Neuron (in vitro differentiated cells): ENCODE data around the gene CHTF8.

Source experiments
- H2AFZ ChIP-seq: one replicate; pipeline ENCODE4 v1.6.1; 2013; ENCODE audit warnings: low read depth, mild to moderate bottlenecking, inconsistent platforms, low read length, moderate library complexity
- H3K27me3 ChIP-seq: one replicate; pipeline ENCODE4 v1.6.1; 2013; ENCODE audit warnings: low read length; ENCODE audit not compliant: insufficient read depth
- H3K36me3 ChIP-seq: one replicate; pipeline ENCODE4 v1.6.1; 2013; ENCODE audit warnings: low read length; ENCODE audit not compliant: insufficient read depth
- H3K4me1 ChIP-seq: one replicate; pipeline ENCODE4 v1.6.1; 2013; ENCODE audit warnings: low read length; ENCODE audit not compliant: insufficient read depth
- H3K4me3 ChIP-seq: 2 replicates; pipeline ENCODE4 v1.5.1; 2013; ENCODE audit warnings: mild to moderate bottlenecking, low read length, moderate library complexity
- H3K9me3 ChIP-seq: one replicate; pipeline ENCODE4 v1.6.1; 2013; ENCODE audit warnings: low read length

Gene CHTF8, protein sequence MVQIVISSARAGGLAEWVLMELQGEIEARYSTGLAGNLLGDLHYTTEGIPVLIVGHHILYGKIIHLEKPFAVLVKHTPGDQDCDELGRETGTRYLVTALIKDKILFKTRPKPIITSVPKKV

DNA sequence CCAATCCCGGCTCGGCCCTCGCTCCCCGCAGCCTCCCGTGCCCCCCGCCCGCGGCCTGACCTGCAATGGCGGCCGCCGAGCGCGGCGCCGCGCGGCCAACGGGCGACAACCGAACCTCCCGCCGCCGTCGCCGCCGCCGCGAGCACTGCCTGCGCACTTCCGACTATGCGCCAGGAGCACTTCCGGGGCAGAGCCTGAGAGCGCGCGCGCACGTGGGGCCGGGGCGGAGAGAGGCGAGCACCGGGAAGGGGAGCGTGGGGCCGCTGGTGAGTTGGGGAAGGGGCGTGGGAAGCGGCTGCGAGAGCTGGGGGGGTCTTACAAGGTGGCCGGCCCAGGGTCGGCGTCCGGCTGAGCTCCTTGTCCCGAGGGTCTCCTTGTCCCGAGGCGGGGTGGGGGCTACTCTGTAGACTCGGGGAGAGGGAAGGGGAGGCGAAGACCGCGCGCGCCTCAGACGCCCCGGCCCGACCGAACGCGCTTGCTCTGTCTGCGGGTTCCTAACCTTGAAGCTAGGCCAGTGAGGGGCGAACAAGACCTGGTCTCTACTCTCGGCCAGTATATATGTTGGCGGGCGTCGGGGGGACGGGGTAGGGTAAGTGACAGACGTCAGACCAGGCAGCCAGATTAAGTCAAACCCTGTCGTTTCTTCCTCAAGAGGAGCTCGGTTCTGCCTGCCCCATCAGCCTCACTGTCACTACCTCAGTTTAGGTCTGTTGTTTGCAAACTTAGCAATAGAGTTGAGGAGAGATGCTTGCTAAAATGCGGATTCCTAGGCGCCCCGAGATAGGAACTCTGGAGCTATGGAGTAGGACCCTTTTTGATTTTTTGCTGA is at the start of gene CHTF8, which contains the start of gene UTP4:
TSS of gene CHTF8 (minus strand) at position 165 of the 829 bp plus-strand sequence. CDS start 11,130 bp downstream, outside the sequence.
TSS of gene UTP4 (plus strand) at position 226 of the 829 bp plus-strand sequence. CDS start 811 bp downstream, outside the sequence.
- peaks cover 27% of the 10 kb centered on the region for H3K4me1 ChIP-seq
- H3K4me3 ChIP-seq: peak within 1 kb of the TSS; percentile 97
- no peaks in the 10 kb centered on the region for H3K9me3 ChIP-seq
- H3K36me3 ChIP-seq: peaks cover 39% of the 10 kb centered on the region
- no peaks in the 10 kb centered on the region for H3K27me3 ChIP-seq
- H2AFZ ChIP-seq: peak within 1 kb of the TSS; percentile 57

DNA sequence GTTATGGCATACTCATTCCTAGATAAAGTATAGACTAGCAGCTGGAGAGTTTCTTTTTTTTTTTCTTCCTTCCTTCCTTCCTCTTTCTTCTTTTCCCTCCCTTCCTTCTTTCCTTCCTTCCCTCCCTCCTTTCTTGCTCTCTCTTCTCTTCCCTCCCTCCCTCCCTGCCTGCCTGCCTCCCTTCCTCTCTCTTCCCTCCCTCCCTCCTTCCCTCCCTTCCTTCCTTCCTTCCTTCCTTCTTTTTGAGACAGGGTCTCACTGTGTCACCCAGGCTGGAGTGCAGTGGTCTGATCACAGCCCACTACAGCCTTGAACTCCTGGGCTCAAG is 47.6 kb upstream of the CHTF8 start:
- Histone ChIP-seq H2AFZ (no peak overlapping the region), H3K4me3 (no peak overlapping the region), H3K4me1 (no peaks in the 10 kb centered on the region), H3K9me3 (no peaks in the 10 kb centered on the region), H3K36me3 (peaks cover 3% of the 10 kb centered on the region), H3K27me3 (no peaks in the 10 kb centered on the region)

DNA sequence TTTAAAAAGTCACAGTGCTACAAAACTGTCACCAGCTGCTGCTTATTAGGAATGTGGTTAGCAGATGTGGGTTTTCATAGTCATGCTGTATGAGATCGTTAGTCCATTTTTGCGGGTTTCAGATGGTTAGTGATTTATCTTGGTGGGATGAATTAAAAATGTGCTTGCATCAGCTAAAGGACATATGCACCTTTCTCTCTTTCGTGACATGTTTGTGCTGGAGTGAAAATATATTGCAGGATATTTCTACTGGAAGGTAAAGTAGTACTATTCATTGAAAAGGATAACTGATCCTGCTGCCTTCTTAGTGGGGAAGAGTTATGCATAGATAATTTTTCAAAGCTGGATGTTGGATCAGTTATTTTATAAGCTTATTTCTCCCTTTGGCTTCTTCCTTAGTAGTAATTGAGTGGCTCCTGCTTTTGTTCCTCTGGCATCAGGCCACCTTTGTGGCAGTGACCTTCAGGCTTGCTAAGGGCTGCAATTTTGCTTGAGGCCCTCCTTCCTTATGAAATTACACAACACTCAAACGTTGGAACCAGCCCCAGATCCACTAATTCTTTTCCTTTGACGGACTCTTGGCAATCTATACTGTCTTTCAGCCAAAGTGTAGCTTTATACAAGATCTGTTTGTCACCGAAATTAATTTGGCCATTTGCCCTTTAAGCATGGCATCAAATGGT is 47.1 kb upstream of the CHTF8 start:
- no peak overlapping the region for H3K4me3 ChIP-seq
- peaks cover 3% of the 10 kb centered on the region for H3K36me3 ChIP-seq
- no peaks in the 10 kb centered on the region for H3K4me1 ChIP-seq
- no peak overlapping the region for H2AFZ ChIP-seq
- no peaks in the 10 kb centered on the region for H3K27me3 ChIP-seq
- H3K9me3 ChIP-seq: no peaks in the 10 kb centered on the region

DNA sequence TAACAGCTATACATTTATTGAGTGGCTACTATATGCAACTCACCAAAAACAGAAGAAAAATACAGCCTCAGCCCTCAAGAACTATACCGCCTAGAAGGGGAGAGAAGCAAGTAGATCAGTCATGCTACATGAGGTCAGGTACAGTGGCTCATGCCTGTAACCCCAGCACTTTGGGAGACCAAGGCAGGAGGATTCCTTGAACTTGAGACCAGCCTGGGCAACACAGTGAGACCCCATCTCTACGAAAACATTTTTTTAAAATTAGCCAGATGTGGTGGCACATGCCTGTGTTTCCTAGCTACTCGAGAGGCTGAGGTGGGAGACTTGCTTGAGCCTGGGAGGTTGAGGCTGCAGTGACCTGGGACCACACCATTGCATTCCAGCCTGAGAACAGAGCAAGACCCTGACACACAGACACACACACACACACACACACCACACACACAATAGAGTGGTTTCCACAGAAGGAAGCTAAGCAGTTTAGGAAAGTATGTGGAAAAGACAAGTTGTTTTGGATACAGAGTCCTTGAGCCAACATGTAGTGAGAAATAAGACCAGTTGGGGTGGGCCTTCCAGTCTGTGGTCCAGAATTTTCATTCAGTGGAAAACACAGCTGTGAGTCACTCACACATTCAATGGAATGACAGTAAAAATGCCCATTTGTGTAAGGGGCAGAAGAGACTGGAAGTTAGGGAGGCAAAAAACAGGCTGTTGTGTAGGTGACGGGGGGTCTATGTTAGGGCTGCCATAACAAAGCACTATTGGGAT is 43.8 kb upstream of the CHTF8 start:
- H3K9me3 ChIP-seq: no peaks in the 10 kb centered on the region
- H3K36me3 ChIP-seq: peaks cover 8% of the 10 kb centered on the region
- peaks cover 6% of the 10 kb centered on the region for H3K4me1 ChIP-seq
- H3K4me3 ChIP-seq: no peak overlapping the region
- H3K27me3 ChIP-seq: no peaks in the 10 kb centered on the region
- H2AFZ ChIP-seq: no peak overlapping the region

DNA sequence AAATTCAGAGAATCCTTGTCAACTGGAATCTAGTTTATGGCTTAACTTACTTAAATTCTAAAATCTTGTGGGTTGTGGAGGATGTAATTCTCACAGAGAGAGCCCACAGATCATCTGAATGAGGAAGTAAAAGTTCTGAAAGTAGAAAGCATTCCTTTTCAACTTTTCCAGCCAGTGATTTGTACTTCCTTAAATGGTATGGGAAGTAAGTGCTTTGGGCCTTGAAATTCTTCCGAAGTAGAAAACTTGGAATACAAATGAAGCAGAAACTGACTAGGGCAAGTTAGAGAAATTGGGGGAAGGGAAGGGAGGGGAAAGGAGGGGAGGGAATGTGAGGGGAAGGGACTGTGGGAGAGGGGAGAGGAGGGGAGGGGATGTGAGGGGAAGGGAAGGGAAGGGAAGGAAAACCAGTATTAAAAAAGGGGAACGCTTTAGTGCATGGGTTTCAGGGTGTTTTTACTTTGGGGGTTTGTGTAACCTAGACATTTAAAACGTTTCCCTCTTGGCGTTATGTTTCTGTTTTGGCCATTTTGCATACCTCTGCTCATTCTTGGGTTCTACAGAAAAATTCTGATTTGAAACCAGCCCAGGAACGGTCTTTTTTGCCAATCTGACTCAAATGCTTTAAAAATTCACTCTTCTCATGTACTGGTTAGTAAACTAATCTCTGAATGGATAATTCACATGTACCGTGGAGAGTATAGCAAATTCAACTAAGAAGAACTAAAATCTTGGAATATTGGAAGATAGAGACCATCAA is 39.1 kb upstream of the CHTF8 start:
- Histone ChIP-seq H3K36me3 (peaks cover 45% of the 10 kb centered on the region), H2AFZ (no peak overlapping the region), H3K9me3 (no peaks in the 10 kb centered on the region), H3K4me3 (no peak overlapping the region), H3K27me3 (no peaks in the 10 kb centered on the region), H3K4me1 (peaks cover 7% of the 10 kb centered on the region)

DNA sequence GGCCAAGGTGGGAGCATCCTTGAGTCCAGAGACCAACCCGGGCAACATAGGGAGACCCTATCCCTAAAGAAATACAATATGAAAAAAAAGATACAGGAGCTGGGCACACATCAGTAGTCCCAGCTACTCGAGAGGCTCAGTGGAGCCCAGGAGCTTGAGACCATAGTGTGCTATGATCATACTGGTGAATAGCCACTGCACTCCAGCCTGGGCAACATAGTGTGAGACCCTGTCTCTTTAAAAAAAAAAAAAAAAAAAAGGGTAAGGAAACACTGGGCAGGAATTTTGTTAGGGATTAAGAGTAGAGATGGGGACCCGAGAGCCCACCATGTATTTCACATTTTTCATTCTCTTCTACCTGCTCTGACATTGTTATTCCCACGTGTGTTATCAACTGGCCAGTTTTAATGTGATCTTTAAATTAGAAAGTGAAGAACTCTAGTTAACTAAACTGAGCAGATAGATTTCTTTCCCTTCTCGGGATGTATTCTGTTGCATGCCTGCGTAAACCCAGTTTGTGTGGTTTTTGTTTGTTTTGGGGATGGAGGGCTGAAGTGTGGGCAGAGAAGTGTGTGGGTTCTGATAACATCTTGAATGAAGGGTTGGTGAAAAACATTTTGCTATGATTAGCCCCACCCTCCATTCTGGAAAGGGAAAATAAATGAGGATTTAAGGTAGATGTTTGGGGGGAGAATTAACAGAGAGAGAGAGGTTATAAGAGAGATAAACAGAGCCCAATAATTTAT is 37.4 kb upstream of the CHTF8 start:
- Histone ChIP-seq H3K9me3 (no peaks in the 10 kb centered on the region), H2AFZ (no peak overlapping the region), H3K4me3 (no peak overlapping the region), H3K4me1 (peaks cover 7% of the 10 kb centered on the region), H3K27me3 (no peaks in the 10 kb centered on the region), H3K36me3 (peaks cover 59% of the 10 kb centered on the region)

DNA sequence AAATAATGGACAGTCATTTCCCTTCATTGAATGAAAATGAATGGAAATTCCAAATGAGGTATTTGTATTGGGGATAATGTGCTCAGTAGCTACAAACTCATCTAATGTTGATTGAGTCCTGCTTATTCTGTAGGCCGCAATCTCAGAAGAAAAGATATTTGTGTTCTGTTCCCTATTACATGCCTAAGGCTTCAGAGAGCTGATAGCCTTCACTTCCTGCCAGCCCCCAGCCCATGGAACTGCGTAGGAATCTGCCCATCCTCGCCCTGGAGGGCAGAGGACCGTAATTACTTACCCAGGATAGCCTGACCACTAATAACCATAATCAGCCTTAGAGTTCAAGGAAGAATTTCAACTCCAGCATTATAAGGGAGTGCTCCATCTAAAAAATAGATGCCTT is 36.7 kb upstream of the CHTF8 start:
- Histone ChIP-seq H3K9me3 (no peaks in the 10 kb centered on the region), H3K27me3 (no peaks in the 10 kb centered on the region), H3K36me3 (peaks cover 65% of the 10 kb centered on the region), H2AFZ (no peak overlapping the region), H3K4me3 (no peak overlapping the region), H3K4me1 (peaks cover 7% of the 10 kb centered on the region)

DNA sequence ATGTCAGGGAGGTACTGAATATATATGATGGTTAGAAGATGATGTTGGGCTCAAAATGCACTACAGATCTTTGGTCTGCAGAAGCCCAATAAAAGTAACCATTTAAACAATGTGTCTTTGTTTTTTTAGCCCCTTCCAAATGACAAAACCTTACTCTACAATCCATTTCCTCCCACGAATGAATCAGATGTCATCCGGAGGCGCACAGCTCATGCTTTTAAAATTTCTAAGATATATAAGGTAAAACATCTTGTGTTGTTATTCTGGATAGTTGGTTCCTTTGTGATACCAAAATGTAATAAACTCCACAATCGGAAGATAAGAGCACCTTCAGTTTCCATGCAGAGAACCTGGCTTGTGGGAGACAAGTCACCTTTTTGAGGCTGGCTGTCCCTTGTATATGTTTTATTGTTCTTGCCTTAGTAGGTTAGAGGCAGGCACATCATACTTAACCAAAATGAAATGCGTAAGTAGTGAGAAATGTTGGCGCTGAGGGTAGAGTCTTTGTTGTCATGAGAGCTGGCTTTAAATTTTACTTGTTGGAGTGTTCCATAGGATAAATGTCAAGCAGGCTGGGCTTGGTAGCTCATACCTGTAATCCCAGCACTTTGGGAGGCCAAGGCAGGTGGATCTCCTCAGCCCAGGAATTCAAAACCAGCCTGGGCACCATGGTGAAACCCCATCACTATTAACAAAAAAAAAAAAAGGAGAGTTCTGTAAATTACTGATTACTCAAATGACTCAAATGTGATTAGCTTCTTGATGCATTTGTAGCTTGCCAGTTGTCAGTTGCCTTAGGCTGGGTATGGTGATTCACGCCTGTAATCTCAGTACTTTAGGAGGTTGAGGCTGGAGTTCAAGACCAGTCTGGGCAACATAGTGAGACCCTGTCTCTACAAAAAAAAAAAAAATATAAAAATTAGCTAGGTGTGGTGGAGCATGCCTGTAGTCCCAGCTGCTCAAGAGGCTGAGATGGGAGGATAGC is 34.9 kb upstream of the CHTF8 start:
- Histone ChIP-seq H3K9me3 (no peaks in the 10 kb centered on the region), H3K27me3 (no peaks in the 10 kb centered on the region), H3K4me1 (peaks cover 7% of the 10 kb centered on the region), H3K36me3 (peaks cover 76% of the 10 kb centered on the region), H3K4me3 (no peak overlapping the region), H2AFZ (no peak overlapping the region)

DNA sequence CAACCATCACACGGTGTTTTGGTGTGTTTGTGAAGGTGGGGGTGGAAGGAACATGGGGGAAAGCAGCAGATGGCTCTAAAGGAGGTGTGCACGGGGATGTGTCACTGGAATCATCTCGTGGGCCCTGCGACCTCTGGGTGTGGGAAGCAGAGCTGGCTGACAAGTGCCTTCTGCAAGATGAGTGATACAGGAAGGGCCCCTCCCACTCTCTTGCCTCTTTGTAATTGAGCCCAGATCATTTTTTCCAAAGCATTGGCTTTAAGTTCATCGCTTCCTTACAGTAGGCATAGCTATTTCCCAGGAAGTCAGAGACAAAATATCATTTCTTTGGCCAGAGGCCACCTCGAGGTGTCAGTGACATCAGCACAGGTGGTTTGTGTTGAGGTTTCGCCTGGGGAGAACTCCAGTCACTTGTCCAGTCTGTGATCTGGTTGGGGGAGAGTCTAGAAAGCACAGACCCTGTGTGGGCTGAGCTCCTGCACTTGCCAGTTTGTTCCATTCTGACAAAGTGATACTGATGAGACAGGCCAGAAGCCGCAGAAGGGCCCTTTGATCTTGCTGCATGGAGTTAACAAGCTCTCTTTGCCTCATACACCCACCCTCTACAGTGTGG is 33.9 kb upstream of the CHTF8 start:
- Histone ChIP-seq H3K36me3 (peaks cover 79% of the 10 kb centered on the region), H2AFZ (no peak overlapping the region), H3K9me3 (no peaks in the 10 kb centered on the region), H3K4me3 (no peak overlapping the region), H3K27me3 (no peaks in the 10 kb centered on the region), H3K4me1 (peaks cover 2% of the 10 kb centered on the region)

DNA sequence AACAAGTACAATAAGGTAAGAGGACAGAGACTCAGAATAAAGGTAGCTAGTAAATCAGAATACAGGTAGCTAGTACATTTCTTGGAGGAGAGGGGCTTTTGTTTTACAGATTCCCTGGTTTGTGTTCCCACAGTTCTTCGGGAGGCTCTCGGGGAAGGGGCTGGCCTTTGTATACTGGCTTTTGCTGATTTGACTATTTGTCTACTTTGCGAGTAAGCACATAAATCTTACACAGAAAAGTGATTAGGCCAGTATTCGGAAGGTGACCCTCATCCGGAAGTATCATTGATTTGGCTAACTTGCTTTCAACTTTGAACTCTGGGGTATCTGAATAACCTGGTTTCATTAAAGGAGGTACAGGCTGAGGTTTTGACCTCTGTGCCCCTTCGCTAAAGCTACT is 33.2 kb upstream of the CHTF8 start:
- H3K4me3 ChIP-seq: no peak overlapping the region
- H3K4me1 ChIP-seq: no peaks in the 10 kb centered on the region
- no peaks in the 10 kb centered on the region for H3K9me3 ChIP-seq
- H3K27me3 ChIP-seq: no peaks in the 10 kb centered on the region
- H3K36me3 ChIP-seq: peaks cover 86% of the 10 kb centered on the region
- H2AFZ ChIP-seq: no peak overlapping the region

DNA sequence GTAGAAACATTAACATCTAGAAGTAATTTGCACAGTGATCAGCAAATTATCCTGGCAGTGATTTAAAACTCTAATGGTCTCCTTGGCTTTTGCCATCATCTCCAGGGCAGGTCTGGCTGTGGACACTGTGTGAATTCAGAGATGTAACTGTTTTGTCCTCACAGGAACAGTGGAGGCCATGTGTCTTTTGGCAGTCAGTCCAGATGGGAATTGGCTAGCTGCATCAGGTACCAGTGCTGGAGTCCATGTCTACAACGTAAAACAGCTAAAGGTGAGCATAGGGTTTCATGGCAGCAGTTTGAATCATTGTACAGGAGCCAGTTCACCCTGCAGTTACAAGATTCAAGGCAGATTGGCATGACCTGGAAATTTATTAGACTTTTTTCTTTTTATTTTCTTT is 27.8 kb upstream of the CHTF8 start:
- H3K9me3 ChIP-seq: no peaks in the 10 kb centered on the region
- peaks cover 81% of the 10 kb centered on the region for H3K36me3 ChIP-seq
- H3K4me1 ChIP-seq: no peaks in the 10 kb centered on the region
- H3K27me3 ChIP-seq: no peaks in the 10 kb centered on the region
- no peak overlapping the region for H2AFZ ChIP-seq
- H3K4me3 ChIP-seq: no peak overlapping the region
